H1 (cell line): ENCODE results near the gene ANKMY2. TPM values are rescaled to one million over a fixed set of nuclear protein-coding genes. Genes with fewer than 3 reads are reported as not detected.

Experiments
- CTCF ChIA-PET: fragments of 300-600 bp; sonication (Branson Sonifier 250); formaldehyde crosslinking; loops from one replicate; lab custom pipeline; 2021; ENCODE audit not compliant: partially characterized antibody; lab: Charles Lee
- POLR2A ChIA-PET: fragments of 300-600 bp; sonication (Branson Sonifier 250); formaldehyde crosslinking; loops from one replicate; lab custom pipeline; 2021; ENCODE audit warnings: inconsistent platforms; ENCODE audit not compliant: partially characterized antibody; lab: Charles Lee
- DNase-seq, 2 experiments: peaks; one replicate each; pipeline versions ENCODE4 v3.0.0 to v3.0.0-alpha.2; 2010 to 2022; ENCODE audit warnings: low spot score in 2 of 2, low read depth in 1 of 2, mixed read lengths in 1 of 2
- FAIRE-seq: peaks from 2 replicates; lab custom pipeline; 2011; peaks lifted over from hg19 to GRCh38; lab: Jason Lieb, UNC
- H2AFZ ChIP-seq: 2 replicates; pipeline ENCODE4 v1.8.1; 2012; ENCODE audit warnings: low read length, inconsistent platforms
- H2AK5ac ChIP-seq: 2 replicates; pipeline ENCODE4 v1.6.1; 2013; ENCODE audit warnings: low read depth, low read length
- H2BK120ac ChIP-seq: replicated peaks from 2 replicates; pipeline ENCODE3; 2013; ENCODE audit warnings: low read depth, low read length, inconsistent platforms
- H2BK12ac ChIP-seq: 2 replicates; pipeline ENCODE4 v1.6.1; 2013; ENCODE audit warnings: low read depth, low read length
- H2BK15ac ChIP-seq: 2 replicates; pipeline ENCODE4 v1.6.1; 2013; ENCODE audit warnings: low read length
- H2BK20ac ChIP-seq: 2 replicates; pipeline ENCODE4 v1.6.1; 2013; ENCODE audit warnings: low read length
- H2BK5ac ChIP-seq: 2 replicates; pipeline ENCODE4 v1.6.1; 2013; ENCODE audit warnings: low read depth, low read length
- H3K14ac ChIP-seq: 2 replicates; pipeline ENCODE4 v1.6.1; 2013; ENCODE audit warnings: inconsistent platforms; ENCODE audit not compliant: insufficient read length
- H3K18ac ChIP-seq: 2 replicates; pipeline ENCODE4 v1.6.1; 2013; ENCODE audit warnings: low read length; ENCODE audit errors: extremely low read depth
- H3K23ac ChIP-seq: 2 replicates; pipeline ENCODE4 v1.6.1; 2013; ENCODE audit warnings: inconsistent platforms; ENCODE audit not compliant: insufficient read length
- H3K23me2 ChIP-seq: 2 replicates; pipeline ENCODE4 v1.6.1; 2013; ENCODE audit warnings: low read depth, low read length
- H3K27ac ChIP-seq: 2 replicates; pipeline ENCODE4 v1.6.1; 2011; ENCODE audit warnings: low read depth, low read length, inconsistent platforms
- H3K27me3 ChIP-seq, 4 experiments: replicated peaks in 1 of 4; 1 replicate in 1 of 4; 2 replicates in 3 of 4; pipeline versions ENCODE4 v1.6.1 to v1.8.1; 2011 to 2013; ENCODE audit warnings: low read length in 3 of 4, mild to moderate bottlenecking in 3 of 4, inconsistent platforms in 2 of 4, mixed read lengths in 2 of 4, moderate library complexity in 1 of 4; ENCODE audit not compliant: control insufficient read depth in 3 of 4, insufficient read depth in 3 of 4; ENCODE audit errors: extremely low read depth in 1 of 4
- H3K36me3 ChIP-seq, 4 experiments: 2 replicates each; pipeline versions ENCODE4 v1.6.1 to v1.8.1; 2011 to 2013; ENCODE audit warnings: mild to moderate bottlenecking in 4 of 4, low read length in 3 of 4, moderate library complexity in 2 of 4, control low read depth in 1 of 4, inconsistent platforms in 1 of 4; ENCODE audit not compliant: insufficient read depth in 4 of 4, control insufficient read depth in 2 of 4
- H3K4ac ChIP-seq: replicated peaks from 2 replicates; pipeline ENCODE3; 2013; ENCODE audit warnings: low read length, low read depth, mixed read lengths, inconsistent platforms; ENCODE audit not compliant: insufficient read length
- H3K4me1 ChIP-seq, 4 experiments: replicated peaks in 1 of 4; 1 replicate in 1 of 4; 2 replicates in 3 of 4; pipeline versions ENCODE4 v1.6.1 to v1.8.1; 2011 to 2013; ENCODE audit warnings: low read length in 3 of 4, inconsistent platforms in 2 of 4, mixed read lengths in 1 of 4; ENCODE audit not compliant: insufficient read depth in 4 of 4, control insufficient read depth in 3 of 4
- H3K4me2 ChIP-seq, 2 experiments: 2 replicates each; pipeline versions ENCODE4 v1.6.1 to v1.8.1; 2011 to 2013; ENCODE audit warnings: low read depth in 2 of 2, low read length in 2 of 2, control low read depth in 1 of 2, inconsistent platforms in 1 of 2, mild to moderate bottlenecking in 1 of 2; ENCODE audit not compliant: insufficient read depth in 1 of 2
- H3K4me3 ChIP-seq, 4 experiments: fragments of 200-600, 300-600 bp in 1 of 4; sonication (generic), shearing (Covaris generic), sonication (Bioruptor Twin) in 1 of 4; 2 replicates each; pipeline versions ENCODE4 v1.5.1 to v1.8.1; 2011 to 2016; ENCODE audit warnings: low read length in 4 of 4, low read depth in 3 of 4, control low read depth in 2 of 4, inconsistent platforms in 2 of 4, mild to moderate bottlenecking in 2 of 4, mixed read lengths in 1 of 4, moderate library complexity in 1 of 4; ENCODE audit not compliant: insufficient read depth in 2 of 4; ENCODE audit errors: extremely low read depth in 1 of 4
- H3K56ac ChIP-seq: replicated peaks from 2 replicates; pipeline ENCODE3; 2013; ENCODE audit warnings: low read depth, mild to moderate bottlenecking, mixed read lengths, low read length, inconsistent platforms; ENCODE audit not compliant: insufficient read length
- H3K79me1 ChIP-seq: 2 replicates; pipeline ENCODE4 v1.6.1; 2013; ENCODE audit warnings: low read depth, low read length, control low read depth
- H3K79me2 ChIP-seq, 2 experiments: 2 replicates each; pipeline versions ENCODE4 v1.6.1 to v1.8.1; 2012 to 2013; ENCODE audit warnings: low read length in 2 of 2, mild to moderate bottlenecking in 2 of 2, inconsistent platforms in 1 of 2; ENCODE audit not compliant: insufficient read depth in 2 of 2, control insufficient read depth in 1 of 2
- H3K9ac ChIP-seq, 4 experiments: replicated peaks in 1 of 4; 1 replicate in 1 of 4; 2 replicates in 3 of 4; pipeline versions ENCODE4 v1.6.1 to v1.8.1; 2011 to 2013; ENCODE audit warnings: low read depth in 3 of 4, low read length in 3 of 4, control low read depth in 2 of 4, mild to moderate bottlenecking in 2 of 4, moderate library complexity in 2 of 4, inconsistent platforms in 1 of 4; ENCODE audit errors: extremely low read depth in 1 of 4
- H3K9me3 ChIP-seq, 2 experiments: 2 replicates each; pipeline versions ENCODE4 v1.6.1 to v1.8.1; 2012 to 2013; ENCODE audit warnings: mild to moderate bottlenecking in 2 of 2, moderate library complexity in 2 of 2, control low read depth in 1 of 2, inconsistent platforms in 1 of 2, low read depth in 1 of 2, low read length in 1 of 2, mixed read lengths in 1 of 2; ENCODE audit not compliant: insufficient read depth in 2 of 2
- H4K20me1 ChIP-seq, 2 experiments: replicated peaks in 1 of 2; 2 replicates each; pipeline versions ENCODE3 to v1.8.1; 2011 to 2013; ENCODE audit warnings: inconsistent platforms in 2 of 2, low read length in 2 of 2, mild to moderate bottlenecking in 1 of 2; ENCODE audit not compliant: insufficient read depth in 2 of 2, control insufficient read depth in 1 of 2
- H4K5ac ChIP-seq: 2 replicates; pipeline ENCODE4 v1.6.1; 2013; ENCODE audit warnings: low read length, low read depth, mixed read lengths, inconsistent platforms; ENCODE audit not compliant: insufficient read length
- H4K8ac ChIP-seq: 2 replicates; pipeline ENCODE4 v1.8.0; 2013; ENCODE audit warnings: mild to moderate bottlenecking, moderate library complexity, low read length, inconsistent platforms; ENCODE audit not compliant: insufficient read depth; ENCODE audit errors: extremely low read depth
- H4K91ac ChIP-seq: replicated peaks from 2 replicates; pipeline ENCODE3; 2013; ENCODE audit warnings: low read length, mixed read lengths, inconsistent platforms; ENCODE audit not compliant: insufficient read length
- BACH1 ChIP-seq: IDR thresholded peaks from 2 replicates; pipeline ENCODE4 v1.6.1; 2012; ENCODE audit warnings: low read length, improper control_type of control experiment
- GTF2F1 ChIP-seq: IDR thresholded peaks from 2 replicates; pipeline ENCODE4 v1.6.1; 2012; ENCODE audit warnings: low read depth, low read length, improper control_type of control experiment, borderline replicate concordance
- HDAC6 ChIP-seq: IDR thresholded peaks from one replicate; pipeline ENCODE4 v1.7.1; 2012; ENCODE audit warnings: low read depth, mild to moderate bottlenecking, inconsistent platforms, low read length, moderate library complexity
- JUN ChIP-seq: IDR thresholded peaks from 2 replicates; pipeline ENCODE4 v1.6.1; 2011; ENCODE audit warnings: low read depth, mild to moderate bottlenecking, improper control_type of control experiment, low read length
- NRF1 ChIP-seq: IDR thresholded peaks from 2 replicates; pipeline ENCODE4 v1.6.1; 2011; ENCODE audit warnings: mild to moderate bottlenecking, low read depth, low read length, improper control_type of control experiment
- PHF8 ChIP-seq: fragments of 200-600 bp; sonication (generic); conservative IDR thresholded peaks from 2 replicates; pipeline ENCODE4 v1.7.1; 2012; ENCODE audit warnings: low read depth, mild to moderate bottlenecking, inconsistent platforms, low read length, moderate library complexity
- POU5F1 ChIP-seq: IDR thresholded peaks from 2 replicates; pipeline ENCODE4 v1.6.1; 2011; ENCODE audit warnings: low read depth, mild to moderate bottlenecking, low read length, moderate library complexity
- SAP30 ChIP-seq: fragments of 300-600 bp; sonication (generic); IDR thresholded peaks from 2 replicates; pipeline ENCODE4 v1.7.1; 2012; ENCODE audit warnings: low read length, moderate library complexity, mild to moderate bottlenecking, inconsistent platforms; ENCODE audit not compliant: insufficient read depth, insufficient replicate concordance
- TAF7 ChIP-seq: optimal IDR thresholded peaks from 2 replicates; pipeline ENCODE3; 2011; ENCODE audit warnings: low read depth, mild to moderate bottlenecking, inconsistent platforms, low read length, moderate library complexity, borderline replicate concordance
- ZNF274 ChIP-seq: IDR thresholded peaks from 2 replicates; pipeline ENCODE4 v1.7.0; 2012; ENCODE audit warnings: low read length, borderline replicate concordance; ENCODE audit errors: extremely low read depth
- WGBS, 2 experiments: shearing (Covaris generic) in 1 of 2; methylation state at CpG; one replicate each; pipeline versions ENCODE4 v1.1.6 to v1.1.7; 2013 to 2015; ENCODE audit warnings: low lambda C conversion rate in 2 of 2, mixed read lengths in 2 of 2, inconsistent platforms in 1 of 2, low coverage in 1 of 2, missing lambda C conversion rate in 1 of 2; ENCODE audit not compliant: insufficient replicate concordance in 2 of 2, insufficient coverage in 1 of 2, insufficient read length in 1 of 2; ENCODE audit errors: extremely low coverage in 1 of 2, missing lambda C conversion rate in 1 of 2; 5-methylcytosine and 5-hydroxymethylcytosine counted together
- polyA plus RNA-seq, 7 experiments: library from polyadenylated mRNA; depleted of rRNA in 3 of 7; stranded (reverse) in 5 of 7; unstranded in 2 of 7; fragments of >200 nt in 5 of 7; fragments of 200-250 nt in 2 of 7; gene quantifications; 1 replicate in 5 of 7; 2 replicates in 1 of 7; 4 replicates in 1 of 7; pipeline versions ENCODE4 v1.2.1 to v1.2.3, GENCODE V29; 2011 to 2013; ENCODE audit warnings: missing spikeins in 2 of 7, mixed read lengths in 2 of 7
- total RNA-seq: library from RNA; stranded (reverse); fragmentation: NEBNext Ultra II Directional; extraction: Animal tissue kit (Norgen Biotek cat#: 25700); gene quantifications from 2 replicates; pipeline ENCODE4 v1.2.1, GENCODE V29; 2021

Gene ANKMY2
- total and polyA plus RNA-seq, 2 of the 8 experiments (the other 6 are each of a cell fraction or from before 2014, with no cell fraction given) = 5.2 to 9.3 TPM

GRCh38 chr7:16647435-16647960 is 1.9 kb upstream of the ANKMY2 start:
- H2AFZ ChIP-seq = no peak overlapping the region
- no peak overlapping the region for H3K23ac ChIP-seq
- no peak overlapping the region for H4K5ac ChIP-seq
- H2BK120ac ChIP-seq = no peak overlapping the region
- H3K9ac ChIP-seq = no peak overlapping the region
- DNase-seq = no peak
- H3K18ac ChIP-seq = no peak overlapping the region
- peak overlapping the region; percentile 69 to 79 for H3K4me2 ChIP-seq
- H3K56ac ChIP-seq = no peak overlapping the region
- 87% methylated on average over 2 of the region's 2 CpGs; no CpG with 5 or more reads in 1 of the 2 experiments for WGBS, 2 experiments
- H2AK5ac ChIP-seq = no peak overlapping the region
- ChIA-PET CTCF (interaction anchor here (1.5 kb wide), 1 partner anchor 40 kb away, joined by 4 read pairs; no protein-coding TSS in a partner anchor), POLR2A (interaction anchor here (0.6 to 4.3 kb wide), 4 partner anchors 10 to 28 kb away, joined by 3 to 52 read pairs (median 6); no protein-coding TSS in a partner anchor)
- H3K23me2 ChIP-seq = peaks cover 7% of the 10 kb centered on the region
- H3K27me3 ChIP-seq = no peaks in the 10 kb centered on the region
- H3K36me3 ChIP-seq = no peaks in the 10 kb centered on the region
- H2BK15ac ChIP-seq = no peak overlapping the region
- no peak overlapping the region for H3K4ac ChIP-seq
- peaks cover 13 to 74% of the 10 kb centered on the region in 2 experiments for H3K79me2 ChIP-seq
- H4K8ac ChIP-seq = no peak overlapping the region
- FAIRE-seq = no peak
- H4K20me1 ChIP-seq = peaks cover 9 to 12% of the 10 kb centered on the region in 2 experiments
- no peak overlapping the region for H2BK5ac ChIP-seq
- no peak overlapping the region for H3K27ac ChIP-seq
- no peak overlapping the region for H3K14ac ChIP-seq
- no peak overlapping the region for H2BK12ac ChIP-seq
- H3K9me3 ChIP-seq = no peaks in the 10 kb centered on the region
- H2BK20ac ChIP-seq = no peak overlapping the region
- peak overlapping the region; percentile 86 to 97 (median 92); a peak in 6 of 8 replicates for H3K4me3 ChIP-seq
- H3K79me1 ChIP-seq = peaks cover 5% of the 10 kb centered on the region; the same call in 1 of the 2 replicates
- peaks cover 3 to 15% (median 6%) of the 10 kb centered on the region in 4 experiments; a peak in 4 of 7 replicates for H3K4me1 ChIP-seq
- H4K91ac ChIP-seq = no peak overlapping the region
- TF ChIP-seq SAP30 (no peak), PHF8 (no peak), ZNF274 (no peak), POU5F1 (no peak), BACH1 (no peak), GTF2F1 (no peak), JUN (no peak), TAF7 (no peak), HDAC6 (no peak), NRF1 (no peak)
